HG03558 (cell line): ENCODE measurements around the gene DMPK.

ENCODE experiments used
- ATAC-seq: cut with Tn5 transposase; IDR thresholded peaks from one replicate; pipeline ENCODE4 v1.9.1; 2021; ENCODE audit warnings: moderate number of reproducible peaks; ENCODE audit not compliant: unreplicated experiment; ENCODE audit errors: extremely low read depth

Gene DMPK

GRCh38 chr19:45771311-45771933 lies 10.9 kb downstream of the DMPK start:
- ATAC-seq = no peak

- peak; percentile 31 for ATAC-seq
Observed at GRCh38 chr19:45770192-45771101, 11.8 kb downstream of the DMPK start.

- ATAC-seq = no peak
Observed at GRCh38 chr19:45769821-45770191, 12.5 kb downstream of the DMPK start.

- no peak for ATAC-seq
Observed at GRCh38 chr19:45768984-45769782, 13.1 kb downstream of the DMPK start, which contains the start of gene SIX5. Gene SIX5, minus strand, starts transcription at chr19:45769252. Its CDS starts 408 bp downstream, at chr19:45768844.

- ATAC-seq = no peak
Observed at GRCh38 chr19:45768655-45768983, 13.7 kb downstream of the DMPK start.

GRCh38 chr19:45767881-45768654 lies 14.2 kb downstream of the DMPK start:
- ATAC-seq = no peak

GRCh38 chr19:45767410-45767880 lies 14.8 kb downstream of the DMPK start:
- no peak for ATAC-seq

- no peak for ATAC-seq
Observed at GRCh38 chr19:45766869-45767346, 15.4 kb downstream of the DMPK start.

GRCh38 chr19:45766296-45766868 lies 15.9 kb downstream of the DMPK start:
- ATAC-seq = no peak

GRCh38 chr19:45765702-45766295 lies 16.5 kb downstream of the DMPK start:
- no peak for ATAC-seq

GRCh38 chr19:45764945-45765701 lies 17.2 kb downstream of the DMPK start:
- ATAC-seq = no peak

GRCh38 chr19:45764475-45764874 lies 17.8 kb downstream of the DMPK start:
- no peak for ATAC-seq

GRCh38 chr19:45763691-45764294 lies 18.5 kb downstream of the DMPK start:
- no peak for ATAC-seq

- no peak for ATAC-seq
Observed at GRCh38 chr19:45762870-45763631, 19.2 kb downstream of the DMPK start.

- ATAC-seq = no peak
Observed at GRCh38 chr19:45761714-45762113, 20.6 kb downstream of the DMPK start.

GRCh38 chr19:45758921-45759320 lies 23.4 kb downstream of the DMPK start:
- ATAC-seq = no peak

- no peak for ATAC-seq
Observed at GRCh38 chr19:45757695-45758094, 24.6 kb downstream of the DMPK start.
